ENCODE data around the gene POLR2A. TPM values are rescaled to one million over a fixed set of nuclear protein-coding genes. Genes with fewer than 3 reads are reported as not detected.
"Not testable (repeated sequence)": the region's sequence is repeated elsewhere in the genome, so short reads cannot be mapped to it uniquely, and the experiment has no call there.

POLR2A gene
- total and polyA plus RNA-seq, 2 of the 13 experiments (the other 11 are each of a cell fraction or from before 2014, with no cell fraction given): 17.8 to 18.3 TPM

GRCh38 chr17:7480089-7480384 is 4.1 kb upstream of the POLR2A start (continued):
- no peak for TF ChIP-seq MAFG (CRISPR knock-in tag; IDR thresholded peaks at IDR 0.05)
- 0 out of 2 replicates have a peak, but pooled peaks have one; percentile 55 for TF ChIP-seq DMAP1 (CRISPR knock-in tag; IDR thresholded peaks at IDR 0.05)

GRCh38 chr17:7481275-7481674 is 2.9 kb upstream of the POLR2A start, which contains the start of gene SLC35G6:
TSS of gene SLC35G6 (plus strand) at chr17:7481446. CDS start at chr17:7481517, 71 bp downstream.
- H3K36me3 ChIP-seq (replicated peaks in 1 of 2; ENCODE audit: control insufficient read depth in 1 of 2, insufficient read depth in 2 of 2, low read length in 2 of 2); H3K9me3 ChIP-seq (ENCODE audit: low read length); ATAC-seq; BruUV-seq (replicated peaks); H2AFZ ChIP-seq (ENCODE audit: low read length); CTCF ChIA-PET (ENCODE audit: low intra/inter-chr PET ratio, low total read pairs); in situ Hi-C loops (cut with HindIII; ENCODE audit: extremely low pct_ligation_motif_present, low pct_unique_long_range_greater_than_20kb); DNase-seq (ENCODE audit: low spot score); FAIRE-seq; H3K27me3 ChIP-seq (ENCODE audit: control insufficient read depth in 1 of 2, insufficient read depth in 2 of 2, low read length in 2 of 2): not testable (repeated sequence)
- intact Hi-C loops (cut with micrococcal nuclease; ENCODE audit: unreplicated experiment): loop anchor here (5.0 kb wide), 3 partner anchors 34 to 124 kb away; partner anchors contain the start of genes CHRNB1, TMEM256 and TMEM95
- Histone ChIP-seq H3K4me3 (replicated peaks in 1 of 3; ENCODE audit: insufficient read depth in 1 of 3, low read depth in 2 of 3, low read length in 3 of 3) (peak within 1 kb of the TSS; percentile 69 to 86 (median 79)), H3K27ac (ENCODE audit: extremely low read length, insufficient read depth, low read length) (peak within 1 kb of the TSS; percentile 75), H3K9ac (ENCODE audit: insufficient read depth, low read depth, low read length) (peak within 1 kb of the TSS; percentile 67; the same call in 1 of the 2 replicates), H3K4me2 (ENCODE audit: low read depth, low read length) (peak within 1 kb of the TSS; percentile 94), H3K4me1 (ENCODE audit: insufficient read depth, low read length) (peaks cover 62% of the 10 kb centered on the region), H3K79me2 (ENCODE audit: insufficient read depth, low read length) (peaks cover 47% of the 10 kb centered on the region), H4K20me1 (ENCODE audit: insufficient read depth, low read length) (peaks cover 28% of the 10 kb centered on the region)
- 43% methylated on average over 4 of the region's 4 CpGs for WGBS (ENCODE audit: low lambda C conversion rate)
- TF ChIP-seq HNF4A (CRISPR knock-in tag; IDR thresholded peaks at IDR 0.05) (peak; percentile 53), KDM6A (CRISPR knock-in tag; IDR thresholded peaks at IDR 0.05; ENCODE audit: low read depth) (peak; percentile 15; the same call in 1 of the 2 replicates), PATZ1 (CRISPR knock-in tag; IDR thresholded peaks at IDR 0.05) (peak; percentile 68)
- TF ChIP-seq, protein P1, sequence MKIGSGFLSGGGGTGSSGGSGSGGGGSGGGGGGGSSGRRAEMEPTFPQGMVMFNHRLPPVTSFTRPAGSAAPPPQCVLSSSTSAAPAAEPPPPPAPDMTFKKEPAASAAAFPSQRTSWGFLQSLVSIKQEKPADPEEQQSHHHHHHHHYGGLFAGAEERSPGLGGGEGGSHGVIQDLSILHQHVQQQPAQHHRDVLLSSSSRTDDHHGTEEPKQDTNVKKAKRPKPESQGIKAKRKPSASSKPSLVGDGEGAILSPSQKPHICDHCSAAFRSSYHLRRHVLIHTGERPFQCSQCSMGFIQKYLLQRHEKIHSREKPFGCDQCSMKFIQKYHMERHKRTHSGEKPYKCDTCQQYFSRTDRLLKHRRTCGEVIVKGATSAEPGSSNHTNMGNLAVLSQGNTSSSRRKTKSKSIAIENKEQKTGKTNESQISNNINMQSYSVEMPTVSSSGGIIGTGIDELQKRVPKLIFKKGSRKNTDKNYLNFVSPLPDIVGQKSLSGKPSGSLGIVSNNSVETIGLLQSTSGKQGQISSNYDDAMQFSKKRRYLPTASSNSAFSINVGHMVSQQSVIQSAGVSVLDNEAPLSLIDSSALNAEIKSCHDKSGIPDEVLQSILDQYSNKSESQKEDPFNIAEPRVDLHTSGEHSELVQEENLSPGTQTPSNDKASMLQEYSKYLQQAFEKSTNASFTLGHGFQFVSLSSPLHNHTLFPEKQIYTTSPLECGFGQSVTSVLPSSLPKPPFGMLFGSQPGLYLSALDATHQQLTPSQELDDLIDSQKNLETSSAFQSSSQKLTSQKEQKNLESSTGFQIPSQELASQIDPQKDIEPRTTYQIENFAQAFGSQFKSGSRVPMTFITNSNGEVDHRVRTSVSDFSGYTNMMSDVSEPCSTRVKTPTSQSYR (CRISPR knock-in tag; IDR thresholded peaks at IDR 0.05; ENCODE audit: borderline replicate concordance): peak; percentile 83
- TF ChIP-seq, protein P2, sequence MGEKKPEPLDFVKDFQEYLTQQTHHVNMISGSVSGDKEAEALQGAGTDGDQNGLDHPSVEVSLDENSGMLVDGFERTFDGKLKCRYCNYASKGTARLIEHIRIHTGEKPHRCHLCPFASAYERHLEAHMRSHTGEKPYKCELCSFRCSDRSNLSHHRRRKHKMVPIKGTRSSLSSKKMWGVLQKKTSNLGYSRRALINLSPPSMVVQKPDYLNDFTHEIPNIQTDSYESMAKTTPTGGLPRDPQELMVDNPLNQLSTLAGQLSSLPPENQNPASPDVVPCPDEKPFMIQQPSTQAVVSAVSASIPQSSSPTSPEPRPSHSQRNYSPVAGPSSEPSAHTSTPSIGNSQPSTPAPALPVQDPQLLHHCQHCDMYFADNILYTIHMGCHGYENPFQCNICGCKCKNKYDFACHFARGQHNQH (CRISPR knock-in tag; IDR thresholded peaks at IDR 0.05): peak; percentile 26; the same call in 1 of the 2 replicates
- TF ChIP-seq, protein P3, sequence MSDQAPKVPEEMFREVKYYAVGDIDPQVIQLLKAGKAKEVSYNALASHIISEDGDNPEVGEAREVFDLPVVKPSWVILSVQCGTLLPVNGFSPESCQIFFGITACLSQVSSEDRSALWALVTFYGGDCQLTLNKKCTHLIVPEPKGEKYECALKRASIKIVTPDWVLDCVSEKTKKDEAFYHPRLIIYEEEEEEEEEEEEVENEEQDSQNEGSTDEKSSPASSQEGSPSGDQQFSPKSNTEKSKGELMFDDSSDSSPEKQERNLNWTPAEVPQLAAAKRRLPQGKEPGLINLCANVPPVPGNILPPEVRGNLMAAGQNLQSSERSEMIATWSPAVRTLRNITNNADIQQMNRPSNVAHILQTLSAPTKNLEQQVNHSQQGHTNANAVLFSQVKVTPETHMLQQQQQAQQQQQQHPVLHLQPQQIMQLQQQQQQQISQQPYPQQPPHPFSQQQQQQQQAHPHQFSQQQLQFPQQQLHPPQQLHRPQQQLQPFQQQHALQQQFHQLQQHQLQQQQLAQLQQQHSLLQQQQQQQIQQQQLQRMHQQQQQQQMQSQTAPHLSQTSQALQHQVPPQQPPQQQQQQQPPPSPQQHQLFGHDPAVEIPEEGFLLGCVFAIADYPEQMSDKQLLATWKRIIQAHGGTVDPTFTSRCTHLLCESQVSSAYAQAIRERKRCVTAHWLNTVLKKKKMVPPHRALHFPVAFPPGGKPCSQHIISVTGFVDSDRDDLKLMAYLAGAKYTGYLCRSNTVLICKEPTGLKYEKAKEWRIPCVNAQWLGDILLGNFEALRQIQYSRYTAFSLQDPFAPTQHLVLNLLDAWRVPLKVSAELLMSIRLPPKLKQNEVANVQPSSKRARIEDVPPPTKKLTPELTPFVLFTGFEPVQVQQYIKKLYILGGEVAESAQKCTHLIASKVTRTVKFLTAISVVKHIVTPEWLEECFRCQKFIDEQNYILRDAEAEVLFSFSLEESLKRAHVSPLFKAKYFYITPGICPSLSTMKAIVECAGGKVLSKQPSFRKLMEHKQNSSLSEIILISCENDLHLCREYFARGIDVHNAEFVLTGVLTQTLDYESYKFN (CRISPR knock-in tag; conservative IDR thresholded peaks at IDR 0.05): peak; percentile 40; the same call in 1 of the 2 replicates
- POLR2A ChIA-PET: interaction anchor here (0.9 to 3.5 kb wide), 6 partner anchors 36 to 102 kb away, joined by 3 to 35 read pairs (median 4); partner anchors contain the start of genes MPDU1, PLSCR3, TMEM102 and TMEM256

All from HepG2 (cell line).